ENCODE results near the gene MAPK11.

MAPK11 gene

GRCh38 chr22:50287731-50288130 lies 17.6 kb upstream of the MAPK11 start:
- Mint-ChIP-seq H3K27ac (no peak overlapping the region), H3K27me3 (ENCODE audit: low read depth) (no peaks in the 10 kb centered on the region), H3K4me3 (no peak overlapping the region), H3K36me3 (ENCODE audit: low read depth) (peaks cover 10% of the 10 kb centered on the region), H3K9me3 (no peaks in the 10 kb centered on the region), H3K4me1 (peaks cover 4% of the 10 kb centered on the region)
- no peak for TF ChIP-seq CTCF (IDR thresholded peaks at IDR 0.05; ENCODE audit: unreplicated experiment in 3 of 3)

GRCh38 chr22:50286701-50287318 lies 16.6 kb upstream of the MAPK11 start:
- no peak overlapping the region for H3K4me3 Mint-ChIP-seq
- no peaks in the 10 kb centered on the region for H3K9me3 Mint-ChIP-seq
- no peaks in the 10 kb centered on the region for H3K27me3 Mint-ChIP-seq (ENCODE audit: low read depth)
- TF ChIP-seq CTCF (IDR thresholded peaks at IDR 0.05; ENCODE audit: unreplicated experiment in 3 of 3) = no peak
- no peaks in the 10 kb centered on the region for H3K4me1 Mint-ChIP-seq
- peaks cover 8% of the 10 kb centered on the region for H3K36me3 Mint-ChIP-seq (ENCODE audit: low read depth)
- no peak overlapping the region for H3K27ac Mint-ChIP-seq

GRCh38 chr22:50286275-50286674 lies 16.1 kb upstream of the MAPK11 start:
- no peak for TF ChIP-seq CTCF (IDR thresholded peaks at IDR 0.05; ENCODE audit: unreplicated experiment in 3 of 3)
- no peak overlapping the region for H3K27ac Mint-ChIP-seq
- no peaks in the 10 kb centered on the region for H3K27me3 Mint-ChIP-seq (ENCODE audit: low read depth)
- no peak overlapping the region for H3K4me3 Mint-ChIP-seq
- H3K4me1 Mint-ChIP-seq = no peaks in the 10 kb centered on the region
- peaks cover 11% of the 10 kb centered on the region for H3K36me3 Mint-ChIP-seq (ENCODE audit: low read depth)
- H3K9me3 Mint-ChIP-seq = no peaks in the 10 kb centered on the region

GRCh38 chr22:50285568-50286229 lies 15.5 kb upstream of the MAPK11 start:
- Mint-ChIP-seq H3K27ac (no peak overlapping the region), H3K4me3 (no peak overlapping the region), H3K36me3 (ENCODE audit: low read depth) (peaks cover 16% of the 10 kb centered on the region), H3K4me1 (no peaks in the 10 kb centered on the region), H3K27me3 (ENCODE audit: low read depth) (no peaks in the 10 kb centered on the region), H3K9me3 (no peaks in the 10 kb centered on the region)
- no peak for TF ChIP-seq CTCF (IDR thresholded peaks at IDR 0.05; ENCODE audit: unreplicated experiment in 3 of 3)

- Mint-ChIP-seq H3K27me3 (ENCODE audit: low read depth) (no peaks in the 10 kb centered on the region), H3K36me3 (ENCODE audit: low read depth) (peaks cover 17% of the 10 kb centered on the region), H3K4me1 (no peaks in the 10 kb centered on the region), H3K9me3 (no peaks in the 10 kb centered on the region), H3K27ac (no peak overlapping the region), H3K4me3 (no peak overlapping the region)
- no peak for TF ChIP-seq CTCF (IDR thresholded peaks at IDR 0.05; ENCODE audit: unreplicated experiment in 3 of 3)
Observed at GRCh38 chr22:50284479-50284878, 14.3 kb upstream of the MAPK11 start.

- Mint-ChIP-seq H3K4me1 (no peaks in the 10 kb centered on the region), H3K36me3 (ENCODE audit: low read depth) (peaks cover 22% of the 10 kb centered on the region)
Observed at GRCh38 chr22:50283821-50284220, 13.6 kb upstream of the MAPK11 start.

More at GRCh38 chr22:50283821-50284220, 13.6 kb upstream of the MAPK11 start:
- no peaks in the 10 kb centered on the region for H3K27me3 Mint-ChIP-seq (ENCODE audit: low read depth)
- no peak overlapping the region for H3K27ac Mint-ChIP-seq
- no peak for TF ChIP-seq CTCF (IDR thresholded peaks at IDR 0.05; ENCODE audit: unreplicated experiment in 3 of 3)
- no peaks in the 10 kb centered on the region for H3K9me3 Mint-ChIP-seq
- no peak overlapping the region for H3K4me3 Mint-ChIP-seq

Data from nephron (organoid).